ENCODE measurements around the gene TMEM169. TPM values are rescaled to one million over a fixed set of nuclear protein-coding genes. Genes with fewer than 3 reads are reported as not detected.

The TMEM169 gene
- total and polyA plus RNA-seq, 9 of the 15 experiments (the other 6 are each of a cell fraction or from before 2014, with no cell fraction given): 0.01 to 0.09 (median 0.04) TPM; not detected in 5

- in situ Hi-C loops (cut with MboI): no loop called here
- Histone ChIP-seq H3K9me3 (replicated peaks; ENCODE audit: control insufficient read depth, insufficient read depth, low read depth, low read length) (no peaks in the 10 kb centered on the region), H4K20me1 (replicated peaks; ENCODE audit: control insufficient read depth, insufficient read depth, low read length) (0 out of 2 replicates have a peak, but pooled peaks cover 1% of the 10 kb centered on the region), H3K4me2 (ENCODE audit: insufficient read depth, low read length) (no peak overlapping the region), H3K36me3 (ENCODE audit: control insufficient read depth, insufficient read depth, low read length) (peaks cover 94% of the 10 kb centered on the region), H2AFZ (ENCODE audit: low read depth, low read length) (no peak overlapping the region), H3K9me1 (ENCODE audit: control insufficient read depth, insufficient read depth, low read length) (no peaks in the 10 kb centered on the region), H3K27ac (ENCODE audit: extremely low read depth, low read depth, low read length) (no peak overlapping the region), H3K27me3 (ENCODE audit: control insufficient read depth in 2 of 2, insufficient read depth in 2 of 2, low read length in 2 of 2) (no peaks in the 10 kb centered on the region), H3K9ac (ENCODE audit: insufficient read depth in 1 of 2, low read depth in 2 of 2, low read length in 2 of 2) (no peak overlapping the region), H3K4me3 (no peak overlapping the region), H3K4me1 (replicated peaks in 1 of 2; ENCODE audit: control insufficient read depth in 2 of 2, insufficient read depth in 2 of 2, low read length in 2 of 2) (peaks cover 0 to 3% of the 10 kb centered on the region in 2 experiments; a peak in 3 of 5 replicates), H3K79me2 (ENCODE audit: control insufficient read depth, insufficient read depth, low read length) (peaks cover 66% of the 10 kb centered on the region)
- no peak for DNase-seq (ENCODE audit: extremely low read depth in 1 of 4, low spot score in 3 of 4)
- TF ChIP-seq ZNF511 (CRISPR knock-in tag; IDR thresholded peaks at IDR 0.05): no peak
- TF ChIP-seq, protein P1, sequence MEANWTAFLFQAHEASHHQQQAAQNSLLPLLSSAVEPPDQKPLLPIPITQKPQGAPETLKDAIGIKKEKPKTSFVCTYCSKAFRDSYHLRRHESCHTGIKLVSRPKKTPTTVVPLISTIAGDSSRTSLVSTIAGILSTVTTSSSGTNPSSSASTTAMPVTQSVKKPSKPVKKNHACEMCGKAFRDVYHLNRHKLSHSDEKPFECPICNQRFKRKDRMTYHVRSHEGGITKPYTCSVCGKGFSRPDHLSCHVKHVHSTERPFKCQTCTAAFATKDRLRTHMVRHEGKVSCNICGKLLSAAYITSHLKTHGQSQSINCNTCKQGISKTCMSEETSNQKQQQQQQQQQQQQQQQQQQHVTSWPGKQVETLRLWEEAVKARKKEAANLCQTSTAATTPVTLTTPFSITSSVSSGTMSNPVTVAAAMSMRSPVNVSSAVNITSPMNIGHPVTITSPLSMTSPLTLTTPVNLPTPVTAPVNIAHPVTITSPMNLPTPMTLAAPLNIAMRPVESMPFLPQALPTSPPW (CRISPR knock-in tag; IDR thresholded peaks at IDR 0.05): no peak
- TF ChIP-seq, protein P2, sequence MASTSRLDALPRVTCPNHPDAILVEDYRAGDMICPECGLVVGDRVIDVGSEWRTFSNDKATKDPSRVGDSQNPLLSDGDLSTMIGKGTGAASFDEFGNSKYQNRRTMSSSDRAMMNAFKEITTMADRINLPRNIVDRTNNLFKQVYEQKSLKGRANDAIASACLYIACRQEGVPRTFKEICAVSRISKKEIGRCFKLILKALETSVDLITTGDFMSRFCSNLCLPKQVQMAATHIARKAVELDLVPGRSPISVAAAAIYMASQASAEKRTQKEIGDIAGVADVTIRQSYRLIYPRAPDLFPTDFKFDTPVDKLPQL (IDR thresholded peaks at IDR 0.05; ENCODE audit: extremely low read depth, insufficient read length): no peak
- TF ChIP-seq CTCF (IDR thresholded peaks at IDR 0.05 in 2 of 3, conservative IDR thresholded peaks at IDR 0.05 in 1 of 3; ENCODE audit: insufficient read depth in 2 of 3, low read depth in 1 of 3, low read length in 3 of 3): no peak
- TF ChIP-seq ZNF232 (CRISPR knock-in tag; IDR thresholded peaks at IDR 0.05): no peak
- TF ChIP-seq, protein P3, sequence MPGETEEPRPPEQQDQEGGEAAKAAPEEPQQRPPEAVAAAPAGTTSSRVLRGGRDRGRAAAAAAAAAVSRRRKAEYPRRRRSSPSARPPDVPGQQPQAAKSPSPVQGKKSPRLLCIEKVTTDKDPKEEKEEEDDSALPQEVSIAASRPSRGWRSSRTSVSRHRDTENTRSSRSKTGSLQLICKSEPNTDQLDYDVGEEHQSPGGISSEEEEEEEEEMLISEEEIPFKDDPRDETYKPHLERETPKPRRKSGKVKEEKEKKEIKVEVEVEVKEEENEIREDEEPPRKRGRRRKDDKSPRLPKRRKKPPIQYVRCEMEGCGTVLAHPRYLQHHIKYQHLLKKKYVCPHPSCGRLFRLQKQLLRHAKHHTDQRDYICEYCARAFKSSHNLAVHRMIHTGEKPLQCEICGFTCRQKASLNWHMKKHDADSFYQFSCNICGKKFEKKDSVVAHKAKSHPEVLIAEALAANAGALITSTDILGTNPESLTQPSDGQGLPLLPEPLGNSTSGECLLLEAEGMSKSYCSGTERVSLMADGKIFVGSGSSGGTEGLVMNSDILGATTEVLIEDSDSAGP (CRISPR knock-in tag; IDR thresholded peaks at IDR 0.05): no peak
- no peak for TF ChIP-seq PHF8 (IDR thresholded peaks at IDR 0.05; ENCODE audit: borderline replicate concordance, low read length)
- TF ChIP-seq HLTF (IDR thresholded peaks at IDR 0.05): no peak
- TF ChIP-seq BDP1 (IDR thresholded peaks at IDR 0.05; ENCODE audit: insufficient read depth, insufficient read length): no peak
- intact Hi-C loops (cut with micrococcal nuclease): no loop called here
- CTCF ChIA-PET (ENCODE audit: low intra/inter-chr PET ratio): no interaction called here
- WGBS (ENCODE audit: insufficient coverage, low coverage, missing lambda C conversion rate): 96% methylated on average over 2 of the region's 2 CpGs
- FAIRE-seq: no peak
- no TSS peak for BruUV-seq (replicated peaks)
- POLR2A ChIA-PET: interaction anchor here (0.7 to 1.4 kb wide), 3 partner anchors 9 to 16 kb away, joined by 4 read pairs; no protein-coding TSS in a partner anchor
- ATAC-seq: no peak
Observed at GRCh38 chr2:216119146-216119545, 37.4 kb downstream of the TMEM169 start.

Data from K562 (cell line).